SK-N-SH (cell line): Measurements from ENCODE around the gene OTOP3. TPM values are rescaled to one million over a fixed set of nuclear protein-coding genes. Genes with fewer than 3 reads are reported as not detected.

Experiments used
- CTCF ChIA-PET: fragments of 300-600, 350-600 bp; formaldehyde crosslinking; extraction: SDS; loops from one replicate; lab custom pipeline; 2021; lab: Yijun Ruan, JAX
- POLR2A ChIA-PET: fragments of 350-600 bp; sonication (Branson Sonifier 250); formaldehyde crosslinking; extraction: SDS; loops from one replicate; lab custom pipeline; 2020; ENCODE audit warnings: antibody characterized with exemption, inconsistent platforms; lab: Yijun Ruan, JAX
- DNase-seq: peaks from one replicate; pipeline ENCODE4 v3.0.0; 2012
- H2AFZ ChIP-seq: fragments of 200-600 bp; sonication (generic); 2 replicates; pipeline ENCODE4 v1.8.1; 2016; ENCODE audit warnings: antibody characterized with exemption, mild to moderate bottlenecking, low read depth
- H3F3A ChIP-seq: fragments of 200-600 bp; sonication (generic); replicated peaks from 2 replicates; pipeline ENCODE3; 2016; ENCODE audit warnings: antibody characterized with exemption, mild to moderate bottlenecking; ENCODE audit not compliant: insufficient read depth
- H3K27ac ChIP-seq, 2 experiments: fragments of 200-500 bp in 1 of 2; fragments of 200-600 bp in 1 of 2; sonication (Bioruptor generic) in 1 of 2; sonication (generic), shearing (Covaris generic) in 1 of 2; 2 replicates each; pipeline versions ENCODE4 v1.5.1 to v1.6.1; 2014 to 2016; ENCODE audit warnings: low read depth in 2 of 2, inconsistent platforms in 1 of 2, low read length in 1 of 2, mild to moderate bottlenecking in 1 of 2, mixed read lengths in 1 of 2
- H3K27me3 ChIP-seq: fragments of 200-600 bp; sonication (generic), shearing (Covaris generic); 2 replicates; pipeline ENCODE4 v1.6.1; 2016; ENCODE audit warnings: mixed run types; ENCODE audit not compliant: insufficient read depth
- H3K36me3 ChIP-seq, 2 experiments: fragments of 200-500 bp in 1 of 2; fragments of 200-600 bp in 1 of 2; sonication (Bioruptor generic) in 1 of 2; sonication (generic) in 1 of 2; replicated peaks in 1 of 2; 2 replicates each; pipeline versions ENCODE3 to v1.5.1; 2014 to 2016; ENCODE audit warnings: low read length in 1 of 2, mild to moderate bottlenecking in 1 of 2; ENCODE audit not compliant: insufficient read depth in 2 of 2, control insufficient read depth in 1 of 2
- H3K4me1 ChIP-seq, 2 experiments: fragments of 200-500 bp in 1 of 2; fragments of 200-600 bp in 1 of 2; sonication (Bioruptor generic) in 1 of 2; sonication (generic), shearing (Covaris generic) in 1 of 2; 2 replicates each; pipeline versions ENCODE4 v1.5.1 to v1.6.1; 2014 to 2016; ENCODE audit warnings: low read depth in 1 of 2, low read length in 1 of 2, mixed run types in 1 of 2; ENCODE audit not compliant: insufficient read depth in 2 of 2, control insufficient read depth in 1 of 2
- H3K4me2 ChIP-seq: fragments of 200-600 bp; sonication (generic), shearing (Covaris generic); 2 replicates; pipeline ENCODE4 v1.6.1; 2017; ENCODE audit warnings: mixed run types
- H3K4me3 ChIP-seq, 2 experiments: fragments of 200-500 bp in 1 of 2; fragments of 200-600 bp in 1 of 2; sonication (Bioruptor generic) in 1 of 2; sonication (generic), shearing (Covaris generic) in 1 of 2; 2 replicates each; pipeline versions ENCODE4 v1.5.1 to v1.8.1; 2014 to 2016; ENCODE audit warnings: low read depth in 2 of 2, inconsistent platforms in 1 of 2, low read length in 1 of 2, mild to moderate bottlenecking in 1 of 2, mixed read lengths in 1 of 2, moderate library complexity in 1 of 2
- H3K79me2 ChIP-seq: fragments of 200-600 bp; sonication (generic); 2 replicates; pipeline ENCODE4 v1.8.1; 2017; ENCODE audit warnings: mild to moderate bottlenecking; ENCODE audit not compliant: insufficient read depth
- H3K9ac ChIP-seq: fragments of 200-600 bp; sonication (generic); 2 replicates; pipeline ENCODE4 v1.6.1; 2017; ENCODE audit warnings: mixed run types
- H3K9me2 ChIP-seq: fragments of 200-600 bp; sonication (generic); 2 replicates; pipeline ENCODE4 v1.6.1; 2017; ENCODE audit warnings: mixed run types
- H3K9me3 ChIP-seq: fragments of 200-600 bp; sonication (generic); 2 replicates; pipeline ENCODE4 v1.6.1; 2017; ENCODE audit warnings: mixed run types, mild to moderate bottlenecking, moderate library complexity
- H4K20me1 ChIP-seq: fragments of 200-600 bp; sonication (generic); 2 replicates; pipeline ENCODE4 v1.6.1; 2017; ENCODE audit warnings: mild to moderate bottlenecking, mixed run types; ENCODE audit not compliant: insufficient read depth
- ELF1 ChIP-seq: IDR thresholded peaks from 2 replicates; pipeline ENCODE4 v1.4.0; 2012
- EP300 ChIP-seq, 2 experiments: IDR thresholded peaks; 2 replicates each; pipeline versions ENCODE4 v1.4.0 to v1.6.1; 2012; ENCODE audit warnings: borderline replicate concordance in 1 of 2, low read depth in 1 of 2, low read length in 1 of 2
- EZH2phosphoT487 ChIP-seq: fragments of 200-600 bp; sonication (generic); IDR thresholded peaks from 2 replicates; pipeline ENCODE4 v1.6.1; 2017; ENCODE audit warnings: low read depth, mixed run types, mild to moderate bottlenecking, antibody characterized with exemption, moderate library complexity, borderline replicate concordance
- FOSL2 ChIP-seq: IDR thresholded peaks from 2 replicates; pipeline ENCODE4 v1.4.0; 2012; ENCODE audit warnings: low read depth, mild to moderate bottlenecking, moderate library complexity, borderline replicate concordance
- FOXJ3 ChIP-seq: sonication (generic); formaldehyde crosslinking; IDR thresholded peaks from 2 replicates; pipeline ENCODE4 v1.5.1; 2020; ENCODE audit warnings: mild to moderate bottlenecking, missing genetic modification reagents
- FOXM1 ChIP-seq: IDR thresholded peaks from 2 replicates; pipeline ENCODE4 v1.4.0; 2012; ENCODE audit warnings: low read depth, mild to moderate bottlenecking
- GATA2 ChIP-seq: sonication (generic); formaldehyde crosslinking; IDR thresholded peaks from 2 replicates; pipeline ENCODE4 v1.5.0; 2020; ENCODE audit warnings: mild to moderate bottlenecking, missing genetic modification reagents
- IRF3 ChIP-seq: fragments of 150-350 bp; IDR thresholded peaks from 2 replicates; pipeline ENCODE4 v1.6.1; 2016; ENCODE audit warnings: mild to moderate bottlenecking, low read depth, low read length
- JUND ChIP-seq: IDR thresholded peaks from 2 replicates; pipeline ENCODE4 v1.4.0; 2012
- MXI1 ChIP-seq: IDR thresholded peaks from 2 replicates; pipeline ENCODE4 v1.6.1; 2012; ENCODE audit warnings: mild to moderate bottlenecking, low read depth, low read length, improper control_type of control experiment
- NFIC ChIP-seq: IDR thresholded peaks from 2 replicates; pipeline ENCODE4 v1.4.0; 2012; ENCODE audit warnings: borderline replicate concordance
- POLR2AphosphoS5 ChIP-seq: IDR thresholded peaks from 2 replicates; pipeline ENCODE4 v1.6.1; 2012; ENCODE audit warnings: low read depth, low read length
- RAD21 ChIP-seq: IDR thresholded peaks from 2 replicates; pipeline ENCODE4 v1.6.1; 2012; ENCODE audit warnings: mild to moderate bottlenecking, low read length
- RCOR1 ChIP-seq: fragments of 150-350 bp; IDR thresholded peaks from 2 replicates; pipeline ENCODE4 v1.6.1; 2017; ENCODE audit warnings: antibody characterized with exemption, low read length
- RXRA ChIP-seq: IDR thresholded peaks from 2 replicates; pipeline ENCODE4 v1.4.0; 2012; ENCODE audit warnings: low read depth, mild to moderate bottlenecking, borderline replicate concordance
- TAF1 ChIP-seq: IDR thresholded peaks from 2 replicates; pipeline ENCODE4 v1.6.1; 2012; ENCODE audit warnings: low read depth, mild to moderate bottlenecking, low read length, moderate library complexity, borderline replicate concordance
- TEAD4 ChIP-seq: IDR thresholded peaks from 2 replicates; pipeline ENCODE4 v1.4.0; 2012; ENCODE audit warnings: mild to moderate bottlenecking, borderline replicate concordance; ENCODE audit not compliant: insufficient read depth
- WGBS: methylation state at CpG from one replicate; pipeline ENCODE4 v1.1.6; 2017; ENCODE audit warnings: low lambda C conversion rate; 5-methylcytosine and 5-hydroxymethylcytosine counted together
- polyA plus RNA-seq, 3 experiments: library from polyadenylated mRNA; depleted of rRNA; stranded (reverse); fragments of >200 nt; gene quantifications; 2 replicates each; pipeline ENCODE4 v1.2.3, GENCODE V29; 2012
- TF ChIP-seq, protein P1 (sequence below): fragments of 150-350 bp; IDR thresholded peaks from 2 replicates; pipeline ENCODE4 v1.6.1; 2017; ENCODE audit warnings: antibody characterized with exemption, low read length, low read depth, borderline replicate concordance
- TF ChIP-seq, protein P2 (sequence below): IDR thresholded peaks from 2 replicates; pipeline ENCODE4 v1.4.0; 2012; ENCODE audit warnings: low read depth, borderline replicate concordance
- TF ChIP-seq, protein P3 (sequence below): IDR thresholded peaks from 2 replicates; pipeline ENCODE4; 2012

Gene OTOP3
- polyA plus RNA-seq, 1 of the 3 experiments (the other 2 are of a cell fraction): not detected

DNA sequence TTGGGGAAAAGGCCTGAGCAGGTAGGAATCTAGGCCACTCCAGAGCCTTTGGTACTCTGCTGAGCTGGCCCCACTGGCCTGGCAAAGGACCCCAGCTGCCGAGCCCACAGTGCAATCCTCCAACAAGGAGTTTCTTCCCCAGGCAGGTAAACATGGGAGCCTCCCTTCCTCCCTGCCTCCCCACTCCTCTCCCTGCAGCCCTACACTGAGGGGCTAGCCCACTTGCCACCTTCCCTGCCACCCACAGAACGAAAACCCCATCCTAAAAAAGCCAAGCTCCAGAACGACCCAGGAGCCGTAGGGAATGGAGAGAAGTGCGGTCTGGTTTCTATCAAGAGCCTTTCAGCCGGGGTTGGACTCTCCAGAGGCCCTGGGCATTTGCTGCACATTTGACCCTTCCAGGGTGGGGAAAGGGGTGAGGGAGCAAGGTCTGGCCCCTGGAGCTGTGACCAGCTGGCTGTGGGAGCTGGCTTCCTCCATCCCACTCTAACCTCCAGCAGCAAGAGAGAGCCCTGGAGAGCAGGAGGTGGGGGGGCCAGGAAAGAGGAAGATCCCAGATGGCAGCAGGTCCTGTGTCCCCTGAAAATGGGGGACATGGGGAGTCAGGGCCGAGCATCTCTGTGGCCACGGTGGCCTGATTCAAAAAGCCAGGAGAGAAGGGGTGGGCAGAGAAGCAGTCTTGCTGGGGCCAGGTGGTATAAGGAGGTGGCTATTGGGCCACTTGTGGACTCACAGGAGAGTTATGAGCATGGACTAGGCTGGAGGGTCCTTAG lies 35.6 kb downstream of the OTOP3 start:
- Histone ChIP-seq H3K4me2 (no peak overlapping the region), H3K36me3 (no peaks in the 10 kb centered on the region), H3F3A (peaks cover 5% of the 10 kb centered on the region), H3K4me1 (peaks cover 0 to 22% of the 10 kb centered on the region in 2 experiments; a peak in 1 of 4 replicates), H3K9me2 (no peaks in the 10 kb centered on the region), H3K27ac (peak overlapping the region in 1 of 2 experiments; percentile 85; a peak in 2 of 4 replicates), H4K20me1 (no peaks in the 10 kb centered on the region), H3K9ac (no peak overlapping the region), H3K4me3 (peak overlapping the region; percentile 54 to 70; a peak in 3 of 4 replicates), H2AFZ (no peak overlapping the region), H3K9me3 (no peaks in the 10 kb centered on the region), H3K79me2 (no peaks in the 10 kb centered on the region), H3K27me3 (peaks cover 26% of the 10 kb centered on the region)
- WGBS: 88% methylated on average over 7 of the region's 8 CpGs
- ChIA-PET POLR2A (interaction anchor here (0.5 to 6.7 kb wide), 15 partner anchors 9 to 591 kb away, joined by 3 to 97 read pairs (median 4); partner anchors contain the start of genes CDR2L, MRPL58 and NT5C), CTCF (interaction anchor here (0.5 to 12.5 kb wide), 17 partner anchors 9 to 904 kb away, joined by 3 to 219 read pairs (median 4); partner anchors contain the start of genes CDR2L, MIF4GD, MRPL58 and OTOP2)
- DNase-seq: peak; percentile 91
- no peak for TF ChIP-seq POLR2AphosphoS5
- TF ChIP-seq FOXJ3 (CRISPR knock-in tag): no peak
- TF ChIP-seq RCOR1: peak; percentile 72; the same call in 1 of the 2 replicates
- peak in 1 of 2 experiments; percentile 82; a peak in 2 of 4 replicates for TF ChIP-seq EP300 (IDR thresholded peaks at IDR 0.05; ENCODE audit: borderline replicate concordance in 1 of 2, low read depth in 1 of 2, low read length in 1 of 2)
- TF ChIP-seq, protein P1, sequence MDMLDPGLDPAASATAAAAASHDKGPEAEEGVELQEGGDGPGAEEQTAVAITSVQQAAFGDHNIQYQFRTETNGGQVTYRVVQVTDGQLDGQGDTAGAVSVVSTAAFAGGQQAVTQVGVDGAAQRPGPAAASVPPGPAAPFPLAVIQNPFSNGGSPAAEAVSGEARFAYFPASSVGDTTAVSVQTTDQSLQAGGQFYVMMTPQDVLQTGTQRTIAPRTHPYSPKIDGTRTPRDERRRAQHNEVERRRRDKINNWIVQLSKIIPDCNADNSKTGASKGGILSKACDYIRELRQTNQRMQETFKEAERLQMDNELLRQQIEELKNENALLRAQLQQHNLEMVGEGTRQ: no peak
- no peak for TF ChIP-seq RAD21
- TF ChIP-seq ELF1: no peak

DNA sequence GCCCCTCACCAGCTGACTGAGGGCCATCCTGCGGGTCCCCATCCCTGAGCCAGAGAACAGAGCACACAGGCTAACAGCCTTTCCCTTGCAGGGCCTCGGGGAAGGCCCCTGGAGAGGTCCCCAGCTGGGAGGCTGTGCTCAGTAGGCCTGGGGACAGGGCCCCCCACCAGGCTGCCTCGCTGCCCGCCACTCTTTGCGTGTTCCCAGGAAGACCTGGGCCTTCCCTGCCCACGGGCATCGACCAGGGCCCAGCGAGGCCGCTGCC lies 36.1 kb downstream of the OTOP3 start:
- Histone ChIP-seq H3K79me2 (no peaks in the 10 kb centered on the region), H3K9me3 (no peaks in the 10 kb centered on the region), H3K27me3 (peaks cover 26% of the 10 kb centered on the region), H3K4me1 (peaks cover 0 to 22% of the 10 kb centered on the region in 2 experiments; a peak in 1 of 4 replicates), H3K36me3 (no peaks in the 10 kb centered on the region), H3K27ac (peak overlapping the region in 1 of 2 experiments; percentile 85; a peak in 2 of 4 replicates), H3F3A (peaks cover 5% of the 10 kb centered on the region), H2AFZ (peak overlapping the region; percentile 54; the same call in 1 of the 2 replicates), H4K20me1 (no peaks in the 10 kb centered on the region), H3K4me2 (peak overlapping the region; percentile 96), H3K9me2 (no peaks in the 10 kb centered on the region), H3K9ac (no peak overlapping the region), H3K4me3 (peak overlapping the region; percentile 54 to 70; a peak in 3 of 4 replicates)
- WGBS: 28% methylated on average over 9 of the region's 9 CpGs
- POLR2A ChIA-PET: interaction anchor here (0.5 to 6.7 kb wide), 13 partner anchors 9 to 423 kb away, joined by 3 to 97 read pairs (median 4); partner anchors contain the start of genes CDR2L, MRPL58 and NT5C
- CTCF ChIA-PET: interaction anchor here (0.8 to 12.5 kb wide), 11 partner anchors 11 to 904 kb away, joined by 3 to 219 read pairs (median 5); partner anchors contain the start of genes CDR2L, MIF4GD, MRPL58 and OTOP2
- no peak for DNase-seq
- no peak for TF ChIP-seq TEAD4
- TF ChIP-seq MXI1: no peak; the same call in 1 of the 2 replicates
- no peak for TF ChIP-seq GATA2 (CRISPR knock-in tag)
- no peak for TF ChIP-seq TAF1
- TF ChIP-seq NFIC: no peak
- TF ChIP-seq RXRA: no peak
- TF ChIP-seq, protein P1: no peak
- TF ChIP-seq, protein P2, sequence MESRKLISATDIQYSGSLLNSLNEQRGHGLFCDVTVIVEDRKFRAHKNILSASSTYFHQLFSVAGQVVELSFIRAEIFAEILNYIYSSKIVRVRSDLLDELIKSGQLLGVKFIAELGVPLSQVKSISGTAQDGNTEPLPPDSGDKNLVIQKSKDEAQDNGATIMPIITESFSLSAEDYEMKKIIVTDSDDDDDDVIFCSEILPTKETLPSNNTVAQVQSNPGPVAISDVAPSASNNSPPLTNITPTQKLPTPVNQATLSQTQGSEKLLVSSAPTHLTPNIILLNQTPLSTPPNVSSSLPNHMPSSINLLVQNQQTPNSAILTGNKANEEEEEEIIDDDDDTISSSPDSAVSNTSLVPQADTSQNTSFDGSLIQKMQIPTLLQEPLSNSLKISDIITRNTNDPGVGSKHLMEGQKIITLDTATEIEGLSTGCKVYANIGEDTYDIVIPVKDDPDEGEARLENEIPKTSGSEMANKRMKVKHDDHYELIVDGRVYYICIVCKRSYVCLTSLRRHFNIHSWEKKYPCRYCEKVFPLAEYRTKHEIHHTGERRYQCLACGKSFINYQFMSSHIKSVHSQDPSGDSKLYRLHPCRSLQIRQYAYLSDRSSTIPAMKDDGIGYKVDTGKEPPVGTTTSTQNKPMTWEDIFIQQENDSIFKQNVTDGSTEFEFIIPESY: no peak
- no peak for TF ChIP-seq RAD21
- TF ChIP-seq, protein P3, sequence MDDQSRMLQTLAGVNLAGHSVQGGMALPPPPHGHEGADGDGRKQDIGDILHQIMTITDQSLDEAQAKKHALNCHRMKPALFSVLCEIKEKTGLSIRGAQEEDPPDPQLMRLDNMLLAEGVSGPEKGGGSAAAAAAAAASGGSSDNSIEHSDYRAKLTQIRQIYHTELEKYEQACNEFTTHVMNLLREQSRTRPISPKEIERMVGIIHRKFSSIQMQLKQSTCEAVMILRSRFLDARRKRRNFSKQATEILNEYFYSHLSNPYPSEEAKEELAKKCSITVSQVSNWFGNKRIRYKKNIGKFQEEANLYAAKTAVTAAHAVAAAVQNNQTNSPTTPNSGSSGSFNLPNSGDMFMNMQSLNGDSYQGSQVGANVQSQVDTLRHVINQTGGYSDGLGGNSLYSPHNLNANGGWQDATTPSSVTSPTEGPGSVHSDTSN: no peak
- no peak for TF ChIP-seq FOSL2
- no peak for TF ChIP-seq ELF1
- TF ChIP-seq FOXJ3 (CRISPR knock-in tag): no peak
- no peak for TF ChIP-seq JUND
- TF ChIP-seq POLR2AphosphoS5: no peak
- TF ChIP-seq EZH2phosphoT487: no peak
- TF ChIP-seq IRF3: no peak
- TF ChIP-seq FOXM1: no peak
